H9 (cell line): ENCODE data around the gene BRI3BP. TPM values are rescaled to one million over a fixed set of nuclear protein-coding genes. Genes with fewer than 3 reads are reported as not detected.

Experiments used
- DNase-seq: peaks from one replicate; pipeline ENCODE4 v3.0.0-alpha.2; 2017
- H2AFZ ChIP-seq: one replicate; pipeline ENCODE4 v1.6.1; 2013; ENCODE audit warnings: mild to moderate bottlenecking, low read length, control low read depth, moderate library complexity
- H2AK5ac ChIP-seq: 2 replicates; pipeline ENCODE4 v1.6.1; 2013; ENCODE audit warnings: low read length, control low read depth, mixed read lengths; ENCODE audit not compliant: insufficient read length
- H2BK120ac ChIP-seq: one replicate; pipeline ENCODE4 v1.6.1; 2013; ENCODE audit warnings: low read depth, mild to moderate bottlenecking, low read length, control low read depth, inconsistent platforms; ENCODE audit not compliant: poor library complexity, severe bottlenecking
- H2BK12ac ChIP-seq: 2 replicates; pipeline ENCODE4 v1.6.1; 2013; ENCODE audit warnings: low read length, control low read depth, mixed read lengths, low read depth; ENCODE audit not compliant: insufficient read length
- H2BK15ac ChIP-seq: 2 replicates; pipeline ENCODE4 v1.6.1; 2013; ENCODE audit warnings: low read depth, low read length, control low read depth
- H2BK20ac ChIP-seq: one replicate; pipeline ENCODE4 v1.6.1; 2013; ENCODE audit warnings: low read depth, mild to moderate bottlenecking, low read length, control low read depth, inconsistent platforms; ENCODE audit not compliant: poor library complexity, severe bottlenecking
- H2BK5ac ChIP-seq: 2 replicates; pipeline ENCODE4 v1.6.1; 2013; ENCODE audit warnings: low read length, control low read depth, mixed read lengths; ENCODE audit not compliant: insufficient read length
- H3K14ac ChIP-seq: 2 replicates; pipeline ENCODE4 v1.6.1; 2013; ENCODE audit warnings: low read length, control low read depth; ENCODE audit not compliant: insufficient read depth
- H3K18ac ChIP-seq: 2 replicates; pipeline ENCODE4 v1.6.1; 2013; ENCODE audit warnings: low read depth, mild to moderate bottlenecking, mixed read lengths, low read length, control low read depth; ENCODE audit not compliant: insufficient read length
- H3K23ac ChIP-seq: 2 replicates; pipeline ENCODE4 v1.6.1; 2013; ENCODE audit warnings: low read length, control low read depth, mixed read lengths, low read depth; ENCODE audit not compliant: insufficient read length
- H3K23me2 ChIP-seq: 2 replicates; pipeline ENCODE4 v1.6.1; 2013; ENCODE audit warnings: low read depth, mild to moderate bottlenecking, mixed read lengths, low read length, control low read depth; ENCODE audit not compliant: insufficient read length, poor library complexity, severe bottlenecking
- H3K27ac ChIP-seq: 2 replicates; pipeline ENCODE4 v1.5.1; 2013; ENCODE audit warnings: low read length, control low read depth, mixed read lengths, low read depth; ENCODE audit not compliant: insufficient read length
- H3K27me3 ChIP-seq: 2 replicates; pipeline ENCODE4 v1.6.1; 2013; ENCODE audit warnings: low read length, control low read depth, inconsistent platforms; ENCODE audit not compliant: insufficient read depth
- H3K4ac ChIP-seq: 2 replicates; pipeline ENCODE4 v1.6.1; 2013; ENCODE audit warnings: low read depth, mild to moderate bottlenecking, control low read depth, inconsistent platforms, low read length, moderate library complexity
- H3K4me1 ChIP-seq: 2 replicates; pipeline ENCODE4 v1.6.1; 2013; ENCODE audit warnings: low read length, control low read depth, inconsistent platforms; ENCODE audit not compliant: insufficient read depth
- H3K4me2 ChIP-seq: 2 replicates; pipeline ENCODE4 v1.6.1; 2013; ENCODE audit warnings: low read length, control low read depth, mixed read lengths; ENCODE audit not compliant: insufficient read length, insufficient read depth
- H3K56ac ChIP-seq: 2 replicates; pipeline ENCODE4 v1.6.1; 2013; ENCODE audit warnings: low read depth, mild to moderate bottlenecking, mixed read lengths, low read length, control low read depth; ENCODE audit not compliant: insufficient read length
- H3K79me1 ChIP-seq: 2 replicates; pipeline ENCODE4 v1.6.1; 2013; ENCODE audit warnings: low read depth, mild to moderate bottlenecking, moderate library complexity, low read length, control low read depth, inconsistent platforms; ENCODE audit not compliant: insufficient read depth, poor library complexity, severe bottlenecking
- H3K79me2 ChIP-seq: 2 replicates; pipeline ENCODE4 v1.6.1; 2013; ENCODE audit warnings: low read length, control low read depth, inconsistent platforms; ENCODE audit not compliant: insufficient read depth
- H3K9ac ChIP-seq: 2 replicates; pipeline ENCODE4 v1.6.1; 2013; ENCODE audit warnings: low read length, control low read depth, mixed read lengths; ENCODE audit not compliant: insufficient read length; ENCODE audit errors: extremely low read depth
- H3K9me3 ChIP-seq: one replicate; pipeline ENCODE4 v1.6.1; 2013; ENCODE audit warnings: low read depth, low read length, inconsistent platforms; ENCODE audit not compliant: control insufficient read depth
- H3T11ph ChIP-seq: one replicate; pipeline ENCODE4 v1.6.1; 2013; ENCODE audit warnings: mild to moderate bottlenecking, low read length, control low read depth, inconsistent platforms
- H4K20me1 ChIP-seq: one replicate; pipeline ENCODE4 v1.6.1; 2013; ENCODE audit not compliant: control insufficient read depth, insufficient read length, insufficient read depth
- H4K5ac ChIP-seq: 2 replicates; pipeline ENCODE4 v1.6.1; 2013; ENCODE audit warnings: low read depth, mild to moderate bottlenecking, mixed read lengths, low read length, control low read depth; ENCODE audit not compliant: insufficient read length
- H4K8ac ChIP-seq: replicated peaks from 2 replicates; pipeline ENCODE4 v1.6.1; 2013; ENCODE audit warnings: low read length, control low read depth, mixed read lengths, low read depth; ENCODE audit not compliant: insufficient read length
- H4K91ac ChIP-seq: 2 replicates; pipeline ENCODE4 v1.6.1; 2013; ENCODE audit warnings: low read depth, mild to moderate bottlenecking, moderate library complexity, mixed read lengths, low read length, control low read depth; ENCODE audit not compliant: insufficient read length
- H3K27ac Mint-ChIP-seq, 3 experiments: 2 replicates in 2 of 3; 3 replicates in 1 of 3; pipeline ENCODE4 v1.8.0; 2020 to 2021; ENCODE audit warnings: mixed read lengths in 3 of 3, mild to moderate bottlenecking in 1 of 3, moderate library complexity in 1 of 3
- H3K27me3 Mint-ChIP-seq: 2 replicates; pipeline ENCODE4 v1.8.0; 2021; ENCODE audit warnings: low read depth, mild to moderate bottlenecking, moderate library complexity, mixed read lengths
- H3K36me3 Mint-ChIP-seq, 3 experiments: 2 replicates in 2 of 3; 3 replicates in 1 of 3; pipeline ENCODE4 v1.8.0; 2020 to 2021; ENCODE audit warnings: low read depth in 3 of 3, mixed read lengths in 3 of 3; ENCODE audit not compliant: insufficient read depth in 1 of 3
- H3K4me1 Mint-ChIP-seq, 2 experiments: 2 replicates each; pipeline ENCODE4 v1.8.0; 2020; ENCODE audit warnings: mixed read lengths in 2 of 2
- H3K4me3 Mint-ChIP-seq, 2 experiments: 2 replicates in 1 of 2; 3 replicates in 1 of 2; pipeline ENCODE4 v1.8.0; 2020 to 2021; ENCODE audit warnings: mild to moderate bottlenecking in 2 of 2, mixed read lengths in 2 of 2, moderate library complexity in 1 of 2
- H3K9me3 Mint-ChIP-seq, 2 experiments: 2 replicates in 1 of 2; 3 replicates in 1 of 2; pipeline ENCODE4 v1.8.0; 2020; ENCODE audit warnings: mild to moderate bottlenecking in 2 of 2, mixed read lengths in 2 of 2, moderate library complexity in 1 of 2
- CTCF ChIP-seq: fragments of 200-600 bp; sonication (generic); conservative IDR thresholded peaks from 3 replicates; pipeline ENCODE4 v1.8.0; 2021; ENCODE audit warnings: antibody characterized with exemption, mild to moderate bottlenecking
- WGBS: extraction: QIAGEN DNeasy Blood & Tissue Kit; methylation state at CpG from one replicate; pipeline ENCODE4 v1.1.7; 2013; ENCODE audit warnings: missing lambda C conversion rate, low lambda C conversion rate, mixed read lengths; ENCODE audit not compliant: insufficient read length; ENCODE audit errors: extremely low coverage; 5-methylcytosine and 5-hydroxymethylcytosine counted together
- total RNA-seq: library from RNA; stranded (reverse); gene quantifications from 2 replicates; pipeline ENCODE4 v1.2.1, GENCODE V29; 2021

BRI3BP gene
- total RNA-seq, 1 experiment from 2014 or later, result 10.5 TPM

GRCh38 chr12:125049093-125049458 lies 55.6 kb downstream of the BRI3BP start:
- Histone ChIP-seq H3K79me2 (no peaks in the 10 kb centered on the region), H3K9ac (no peak overlapping the region), H2BK5ac (no peak overlapping the region), H3K23ac (no peak overlapping the region), H4K91ac (no peak overlapping the region), H2BK15ac (no peak overlapping the region), H2AFZ (peak overlapping the region; percentile 5), H3T11ph (no peak overlapping the region), H3K79me1 (no peaks in the 10 kb centered on the region), H3K23me2 (no peaks in the 10 kb centered on the region), H2BK120ac (no peak overlapping the region), H3K9me3 (peaks cover 5% of the 10 kb centered on the region), H4K8ac (no peak overlapping the region), H3K4ac (no peak overlapping the region), H2BK12ac (no peak overlapping the region), H2AK5ac (no peak overlapping the region), H3K4me1 (no peaks in the 10 kb centered on the region), H2BK20ac (no peak overlapping the region), H4K20me1 (no peaks in the 10 kb centered on the region), H3K56ac (no peak overlapping the region), H3K27ac (no peak overlapping the region), H4K5ac (no peak overlapping the region), H3K27me3 (no peaks in the 10 kb centered on the region), H3K18ac (no peak overlapping the region), H3K4me2 (peak overlapping the region; percentile 38), H3K14ac (no peak overlapping the region)
- TF ChIP-seq CTCF, result no peak
- H3K9me3 Mint-ChIP-seq, result peaks cover 4 to 5% of the 10 kb centered on the region in 2 experiments
- DNase-seq, result no peak
- peak overlapping the region in 1 of 2 experiments; percentile 69; a peak in 2 of 5 replicates for H3K4me3 Mint-ChIP-seq
- peak overlapping the region in 1 of 3 experiments; percentile 85; a peak in 1 of 7 replicates for H3K27ac Mint-ChIP-seq
- no CpG with 5 or more reads among the region's 15 CpGs for WGBS
- no peaks in the 10 kb centered on the region; the same call in 1 of the 2 replicates for H3K27me3 Mint-ChIP-seq
- H3K36me3 Mint-ChIP-seq, result peaks cover 2 to 5% (median 2%) of the 10 kb centered on the region in 3 experiments; a peak in 1 of 7 replicates
- peaks cover 0 to 5% of the 10 kb centered on the region in 2 experiments; a peak in 1 of 4 replicates for H3K4me1 Mint-ChIP-seq
